GM19023 (cell line): Measurements from ENCODE around the gene ZWINT.

ENCODE experiments used
- ATAC-seq: cut with Tn5 transposase; IDR thresholded peaks from one replicate; pipeline ENCODE4 v1.9.1; 2021; ENCODE audit warnings: mild to moderate bottlenecking, moderate library complexity; ENCODE audit not compliant: unreplicated experiment

Gene ZWINT, protein sequence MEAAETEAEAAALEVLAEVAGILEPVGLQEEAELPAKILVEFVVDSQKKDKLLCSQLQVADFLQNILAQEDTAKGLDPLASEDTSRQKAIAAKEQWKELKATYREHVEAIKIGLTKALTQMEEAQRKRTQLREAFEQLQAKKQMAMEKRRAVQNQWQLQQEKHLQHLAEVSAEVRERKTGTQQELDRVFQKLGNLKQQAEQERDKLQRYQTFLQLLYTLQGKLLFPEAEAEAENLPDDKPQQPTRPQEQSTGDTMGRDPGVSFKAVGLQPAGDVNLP

DNA sequence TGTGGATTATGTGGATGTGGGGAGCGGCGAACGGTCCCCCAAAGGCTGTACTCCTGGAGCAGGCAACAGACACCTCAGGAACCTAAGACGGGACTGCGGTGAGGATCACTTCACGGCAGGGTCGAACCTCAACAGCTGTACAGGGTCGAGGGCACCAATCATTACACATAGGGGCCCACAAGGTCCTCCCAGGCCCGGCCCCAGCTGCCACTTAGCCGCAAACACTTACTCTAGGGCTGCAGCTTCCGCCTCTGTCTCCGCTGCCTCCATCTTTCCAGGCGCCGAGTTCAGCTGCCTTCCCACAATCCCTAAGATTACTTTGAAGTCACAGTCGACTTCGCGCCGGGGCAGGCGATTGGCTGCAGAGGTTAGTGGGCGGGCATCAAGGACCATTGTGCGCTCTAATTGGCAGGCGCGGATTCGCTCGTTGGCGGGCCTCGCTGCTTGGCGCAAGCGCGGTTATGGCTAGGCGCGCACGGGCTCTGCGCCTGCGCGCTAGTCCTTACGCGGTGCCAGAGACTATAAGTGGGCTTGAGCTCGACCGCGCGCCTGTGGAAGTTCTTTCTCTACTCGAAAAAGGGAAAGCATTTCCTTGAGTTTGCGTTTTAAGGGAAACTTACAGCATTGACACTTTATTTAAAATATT, at the start of gene ZWINT:
TSS of gene ZWINT (minus strand) at position 293 of the 646 bp plus-strand sequence. CDS start at position 270, 23 bp downstream.
- ATAC-seq, result peak; percentile 99

DNA sequence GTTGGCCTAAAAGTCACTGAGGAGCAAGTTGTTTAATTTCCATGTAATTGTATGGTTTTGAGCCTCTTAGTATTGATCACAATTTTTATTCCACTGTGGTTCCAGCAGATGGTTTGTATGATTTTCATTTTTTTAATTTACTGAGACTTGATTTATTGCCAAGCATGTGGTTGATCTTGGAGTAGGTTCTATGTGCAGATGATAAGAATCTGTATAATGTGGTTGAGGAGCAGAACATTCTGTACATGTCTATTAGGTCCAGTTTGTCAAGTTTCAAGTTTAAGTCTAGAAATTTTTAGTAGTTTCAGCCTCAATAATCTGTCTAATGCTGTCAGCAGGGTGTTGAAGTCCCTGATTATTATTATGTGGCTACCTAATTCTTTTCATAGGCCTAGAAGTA, 22.7 kb upstream of the ZWINT start:
- ATAC-seq, result no peak

DNA sequence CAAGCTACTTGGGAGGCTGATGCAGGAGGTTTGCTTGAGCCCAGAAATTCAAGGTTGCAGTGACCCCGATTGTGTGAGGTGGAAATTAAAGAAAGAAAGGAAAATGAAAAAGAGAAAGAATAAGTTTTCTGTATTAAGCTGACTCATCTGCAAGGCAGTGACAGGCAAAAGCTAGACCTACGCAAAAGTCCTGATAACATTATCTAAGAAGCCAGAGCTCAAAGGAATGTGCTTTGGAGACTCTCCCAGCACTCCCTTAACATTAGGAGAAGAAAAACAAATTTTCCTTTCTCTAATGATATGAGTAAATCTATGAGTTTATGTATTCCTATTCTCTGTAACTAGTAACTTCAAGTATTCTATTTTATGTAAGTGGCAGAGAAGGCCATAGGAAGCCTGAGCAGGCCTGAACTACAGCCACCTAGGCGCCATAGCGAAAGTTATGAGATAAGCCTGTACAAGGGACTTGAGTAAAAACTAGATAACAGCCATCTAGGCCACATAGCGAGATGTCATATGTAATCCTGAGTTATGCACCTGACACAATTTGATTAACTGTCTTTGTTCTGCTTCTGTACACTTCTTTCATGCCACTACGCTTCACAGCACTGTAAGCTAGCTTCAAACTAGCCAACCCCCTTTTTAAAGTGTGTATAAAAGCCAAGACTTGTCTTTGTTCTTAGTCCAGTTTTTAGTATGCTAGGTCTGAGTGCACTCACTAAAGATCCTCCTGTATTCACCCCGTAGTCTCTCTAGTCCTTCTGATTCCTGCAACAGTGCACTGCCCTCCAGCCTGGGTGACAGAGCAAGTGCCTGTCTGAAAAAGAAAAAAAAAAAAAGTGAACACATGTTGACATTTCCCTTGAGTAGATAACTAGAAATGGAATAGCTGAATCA, 9.4 kb upstream of the ZWINT start:
- ATAC-seq, result no peak

DNA sequence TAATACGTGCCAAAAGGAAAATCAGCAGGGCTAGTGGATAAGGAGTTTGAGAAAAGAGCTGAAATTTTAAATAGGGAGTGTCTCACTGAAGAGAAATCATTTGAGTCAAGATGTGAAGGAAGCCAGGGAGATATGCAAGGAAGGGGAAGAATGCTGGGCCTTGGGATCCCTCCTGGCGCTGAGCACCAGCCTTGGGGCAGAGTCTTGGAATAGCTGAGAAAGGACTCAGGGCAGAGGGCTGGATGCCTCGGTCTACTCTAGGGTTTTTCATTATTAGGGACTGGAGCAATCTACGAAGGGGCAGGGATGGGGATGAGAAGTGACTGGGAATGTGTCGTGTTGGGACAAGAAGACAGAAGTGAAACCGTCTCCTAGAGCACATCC, 484 bp downstream of the ZWINT start:
- no peak for ATAC-seq

DNA sequence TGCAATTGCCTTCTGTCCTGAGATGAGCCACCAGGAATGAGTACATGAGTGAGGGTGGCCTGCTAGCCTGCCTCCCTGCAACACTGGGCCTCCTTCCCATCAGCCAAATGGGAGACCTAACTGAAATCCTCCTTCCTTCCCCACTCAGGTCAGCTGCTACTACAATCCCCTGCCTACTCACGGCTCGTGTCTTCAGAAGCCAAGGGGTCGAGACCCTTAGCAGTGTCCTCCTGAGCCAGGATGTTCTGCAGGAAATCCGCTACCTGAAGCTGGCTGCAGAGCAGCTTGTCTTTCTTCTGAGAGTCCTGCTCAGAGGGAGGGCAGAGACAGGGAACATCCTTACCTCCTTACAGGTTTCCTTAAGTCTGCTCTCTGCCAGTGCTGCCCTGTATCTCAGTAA, 1.2 kb downstream of the ZWINT start:
- no peak for ATAC-seq

DNA sequence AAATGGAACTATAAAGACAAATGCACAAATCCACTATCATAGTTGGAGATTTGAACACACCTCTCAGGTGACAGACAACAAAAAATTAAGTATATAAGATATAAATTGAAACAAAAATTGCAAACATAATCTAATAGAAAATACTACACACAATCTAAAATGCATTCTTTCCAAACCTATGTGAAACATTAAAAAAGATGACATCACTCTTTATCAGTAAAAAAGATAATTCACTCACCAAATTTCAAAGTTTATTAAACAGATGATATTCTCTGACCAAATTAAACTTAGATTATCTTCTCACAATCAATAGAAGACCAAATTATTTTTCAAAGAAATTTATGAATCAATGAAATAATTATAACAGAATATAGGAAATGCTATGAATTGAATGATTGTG, 4.0 kb downstream of the ZWINT start:
- ATAC-seq, result no peak

DNA sequence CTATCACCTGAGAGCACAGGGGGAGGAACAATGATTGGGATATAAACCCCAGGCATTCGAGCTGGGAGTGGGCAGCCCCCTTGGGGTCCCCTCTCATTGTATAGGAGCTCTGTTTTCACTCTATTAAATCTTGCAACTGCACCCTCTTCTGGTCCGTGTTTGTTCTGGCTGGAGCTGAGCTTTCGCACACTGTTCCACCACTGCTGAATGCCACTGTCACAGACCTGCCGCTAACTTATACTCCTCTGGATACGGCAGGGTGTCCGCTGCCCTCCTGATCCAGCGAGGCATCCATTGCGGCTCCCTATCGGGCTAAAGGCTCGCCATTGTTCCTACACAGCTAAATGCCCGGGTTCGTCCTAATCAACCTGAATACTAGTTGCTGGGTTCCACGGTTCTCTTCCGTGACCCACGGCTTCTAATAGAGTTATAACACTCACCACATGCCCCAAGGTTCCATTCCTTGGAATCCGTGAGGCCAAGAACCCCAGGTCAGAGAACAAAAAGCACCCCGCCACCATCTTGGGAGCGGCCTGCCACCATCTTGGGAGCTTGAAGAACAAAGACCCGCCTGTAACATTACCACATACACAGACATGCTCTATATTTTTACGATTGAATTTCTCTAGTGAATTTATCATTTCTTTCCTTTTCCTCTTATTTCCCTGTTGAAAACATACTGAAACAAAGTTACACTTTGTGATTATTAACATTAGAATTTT, 9.0 kb downstream of the ZWINT start:
- no peak for ATAC-seq

DNA sequence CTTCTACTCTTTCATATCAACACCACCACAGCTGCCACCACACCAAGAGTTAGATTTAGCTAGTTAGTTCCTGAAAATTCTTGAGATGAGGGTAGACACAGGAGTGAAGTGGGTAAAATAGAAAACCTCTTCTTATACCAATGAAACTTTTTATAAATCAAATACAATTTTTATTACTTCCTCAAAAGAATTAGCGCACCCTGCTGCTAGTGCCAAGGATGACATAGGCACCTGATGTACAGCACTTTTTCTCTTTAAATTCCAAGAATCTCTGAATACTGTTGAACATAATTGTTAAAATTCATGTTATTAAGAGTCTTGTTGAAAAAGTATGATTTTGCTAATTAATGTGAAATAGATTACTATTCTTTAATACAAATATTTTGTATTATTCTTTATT, 11.4 kb downstream of the ZWINT start:
- no peak for ATAC-seq

DNA sequence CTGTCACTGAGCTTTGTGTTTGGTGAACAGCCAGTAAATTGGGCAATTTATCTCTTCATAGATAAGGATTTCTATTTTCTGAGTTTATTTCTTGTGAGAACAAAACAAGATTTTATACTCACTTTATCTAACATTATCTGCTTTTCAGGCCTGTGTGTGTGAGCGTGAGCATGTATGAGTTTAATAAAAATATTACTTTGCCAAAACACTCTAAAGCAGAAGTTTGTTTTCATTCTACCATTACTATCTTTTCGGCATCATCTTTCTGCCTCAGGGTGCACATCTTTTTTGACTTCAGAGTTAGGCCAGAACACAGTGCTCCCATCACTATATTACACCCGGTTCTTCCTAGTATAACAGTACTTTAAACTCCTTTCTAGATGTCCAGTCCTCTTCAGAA, 13.0 kb downstream of the ZWINT start:
- no peak for ATAC-seq

DNA sequence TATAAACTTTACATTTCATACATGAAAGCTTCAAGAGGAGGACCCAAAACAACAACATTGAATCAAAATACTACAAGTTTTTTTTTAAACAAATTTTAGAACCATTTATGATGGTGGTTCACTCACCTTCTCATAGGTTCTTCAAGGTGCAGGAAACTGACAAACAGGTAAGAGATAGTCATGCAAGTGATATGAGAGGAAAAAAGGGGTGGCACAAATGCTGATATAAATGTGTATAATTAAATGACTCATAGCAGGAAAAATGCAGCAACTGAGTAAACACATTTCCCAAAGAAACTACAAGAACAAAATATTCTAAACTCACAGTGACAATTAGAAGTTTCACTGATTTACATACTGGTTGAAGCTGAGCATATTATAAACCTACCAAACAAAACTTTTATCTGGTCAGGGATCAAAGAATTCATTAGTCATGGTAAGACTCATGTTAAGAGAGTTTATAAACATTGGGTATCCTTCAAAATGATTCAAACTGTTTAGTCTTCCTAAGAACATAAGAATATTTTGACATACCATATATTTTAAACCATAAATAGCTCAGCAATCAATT, 14.1 kb downstream of the ZWINT start:
- ATAC-seq, result no peak

DNA sequence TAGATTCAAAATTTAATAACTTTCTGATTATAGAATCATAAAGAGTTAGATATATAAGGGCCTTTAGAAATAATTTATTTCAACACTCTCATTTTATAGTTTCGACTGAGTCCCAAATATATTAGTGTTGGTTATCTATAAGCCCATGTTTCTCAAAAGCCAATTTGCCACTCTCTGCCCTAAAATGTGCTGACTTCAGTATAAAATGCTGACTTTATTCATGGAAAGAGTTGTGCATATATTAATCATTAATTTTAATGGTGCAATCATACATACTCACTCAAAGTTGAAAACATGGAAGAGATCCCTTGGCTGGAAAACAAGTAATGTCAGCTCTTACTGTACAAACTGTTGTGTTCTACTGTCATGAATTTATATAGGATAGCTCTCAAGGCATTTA, 19.4 kb downstream of the ZWINT start:
- ATAC-seq, result no peak

DNA sequence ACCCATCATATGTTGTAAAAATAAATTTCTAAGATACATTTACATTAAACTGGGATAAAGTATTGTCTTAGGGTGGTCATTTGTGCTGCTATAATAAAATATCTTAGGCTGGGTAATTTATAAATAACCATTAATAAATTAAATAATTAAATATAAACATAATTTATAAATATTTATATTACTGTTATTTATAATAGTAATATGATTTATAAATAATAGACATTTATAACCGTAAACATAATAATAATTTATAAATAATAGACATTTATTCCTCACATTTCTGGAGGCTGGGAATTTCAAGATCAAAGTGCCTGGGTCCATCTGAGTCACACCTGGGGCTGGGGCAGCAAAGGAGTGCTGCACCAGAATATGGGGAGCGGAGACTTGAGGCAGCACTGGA, 31.1 kb downstream of the ZWINT start:
- ATAC-seq, result no peak

DNA sequence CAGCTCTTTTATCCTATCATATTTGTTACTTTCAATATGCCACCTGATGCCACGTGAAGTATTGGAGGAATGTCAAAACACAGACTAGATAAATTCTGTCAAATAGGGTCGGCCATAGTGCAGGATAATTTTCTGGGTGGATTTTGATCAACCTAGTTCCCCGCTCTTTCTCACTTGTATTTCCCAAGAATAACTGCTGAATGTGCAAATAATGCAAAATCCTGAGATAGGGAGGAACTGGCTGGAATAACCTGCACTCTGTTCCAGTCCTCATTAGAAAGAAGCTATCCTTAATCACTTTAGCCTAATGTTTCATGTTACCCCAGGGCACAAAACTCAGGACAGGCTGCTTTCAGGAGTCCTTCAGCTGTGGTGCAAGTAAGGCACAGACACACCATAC, 33.9 kb downstream of the ZWINT start:
- no peak for ATAC-seq

DNA sequence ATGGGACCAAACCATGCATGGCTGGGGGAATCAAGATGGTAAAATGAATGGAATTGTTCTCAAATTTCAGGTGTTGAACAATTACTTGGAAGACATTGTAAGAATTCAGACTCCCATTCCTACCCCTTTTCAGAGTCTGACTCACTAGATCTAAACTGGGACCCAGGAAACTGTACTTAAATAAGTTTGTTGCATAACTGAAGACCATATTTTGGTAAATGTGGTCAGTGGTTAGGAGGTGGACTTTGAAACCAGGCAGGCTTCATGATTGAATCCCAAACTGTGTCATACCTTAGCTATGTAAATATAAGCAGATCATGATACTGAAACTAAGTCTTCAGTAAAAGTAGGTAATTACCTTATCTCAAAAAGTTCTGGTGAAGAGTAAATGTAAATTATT, 41.7 kb downstream of the ZWINT start:
- ATAC-seq, result peak; percentile 95

DNA sequence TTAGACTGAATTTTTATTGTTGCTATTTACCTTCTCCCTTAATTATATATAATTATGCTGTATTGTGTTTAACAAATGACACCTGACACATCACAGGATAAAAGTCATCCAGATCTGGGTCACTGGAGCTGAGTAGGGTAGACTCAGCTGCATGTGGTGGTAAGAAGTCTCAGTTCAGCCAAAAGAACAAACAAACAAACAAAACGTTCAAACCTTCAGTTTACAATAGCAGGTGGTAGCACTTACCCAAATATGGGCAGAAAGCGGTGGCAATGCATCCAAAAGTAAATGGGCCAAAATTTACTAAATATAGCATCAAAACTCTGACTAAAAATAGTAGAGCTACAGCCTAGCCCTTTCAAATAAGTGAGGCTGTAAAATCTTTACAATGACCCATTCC, 42.2 kb downstream of the ZWINT start:
- peak; percentile 50 for ATAC-seq

DNA sequence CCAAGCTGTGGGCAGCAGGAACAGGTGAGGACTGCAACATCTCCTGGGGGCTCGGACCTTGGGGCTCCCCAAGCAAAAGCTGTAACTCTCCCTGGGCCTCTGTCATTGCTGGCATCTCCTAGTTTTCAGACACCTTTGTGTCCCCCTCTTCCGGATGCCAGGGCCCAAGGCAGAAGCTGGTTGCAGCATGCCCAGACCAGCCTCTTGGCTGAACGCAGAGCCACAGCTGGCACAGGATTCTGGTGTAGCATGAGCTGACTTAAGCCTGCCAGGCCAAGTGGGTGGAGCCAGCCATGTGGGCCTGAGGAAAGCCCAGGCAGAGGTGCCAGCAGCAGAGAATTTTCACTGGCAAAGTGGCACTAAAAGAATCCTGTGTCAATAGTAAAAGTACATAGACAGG, 43.5 kb downstream of the ZWINT start:
- ATAC-seq, result no peak

DNA sequence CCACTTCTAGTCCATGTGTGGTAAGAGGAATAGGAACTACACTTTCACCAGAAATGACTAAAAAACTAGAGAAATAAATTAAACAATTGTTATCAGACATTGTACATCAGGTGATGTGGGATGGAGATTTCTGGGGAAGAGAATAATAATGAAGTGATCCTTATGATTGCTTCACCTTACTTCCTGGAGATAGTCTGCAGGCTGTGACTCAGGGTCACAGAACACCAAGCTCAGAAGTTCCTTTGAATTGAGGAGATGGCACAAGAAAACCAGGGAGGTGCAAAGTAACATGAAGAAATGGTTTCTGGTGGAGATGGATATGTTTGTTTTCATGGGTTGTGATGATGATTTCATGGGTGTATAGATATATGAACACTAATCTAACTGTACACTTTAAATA, 44.5 kb downstream of the ZWINT start:
- no peak for ATAC-seq
